Smooth muscle cell (in vitro differentiated cells): ENCODE results near the gene TNNI2. TPM values are rescaled to one million over a fixed set of nuclear protein-coding genes. Genes with fewer than 3 reads are reported as not detected.

ENCODE experiments used
- DNase-seq: peaks from one replicate; lab custom pipeline; 2025; ENCODE audit not compliant: unreplicated experiment; lab: John Stamatoyannopoulos, UW
- H2AFZ ChIP-seq: fragments of 200-600 bp; sonication (generic); 2 replicates; pipeline ENCODE4 v1.6.0; 2016; ENCODE audit warnings: antibody characterized with exemption, low read depth, mild to moderate bottlenecking
- H3F3A ChIP-seq: fragments of 200-600 bp; sonication (generic); 2 replicates; pipeline ENCODE4 v1.6.0; 2017; ENCODE audit warnings: antibody characterized with exemption, low read depth
- H3K27ac ChIP-seq: fragments of 200-600 bp; sonication (generic); 2 replicates; pipeline ENCODE4 v1.5.1; 2016; ENCODE audit warnings: low read depth, mild to moderate bottlenecking
- H3K27me3 ChIP-seq: fragments of 200-600 bp; sonication (generic); 2 replicates; pipeline ENCODE4 v1.6.1; 2016; ENCODE audit warnings: low read depth, mild to moderate bottlenecking
- H3K36me3 ChIP-seq: fragments of 200-600 bp; sonication (generic); 2 replicates; pipeline ENCODE4 v1.5.1; 2016; ENCODE audit warnings: low read depth
- H3K4me1 ChIP-seq: fragments of 200-600 bp; sonication (generic); 2 replicates; pipeline ENCODE4 v1.5.1; 2016; ENCODE audit warnings: low read depth
- H3K4me2 ChIP-seq: fragments of 200-600 bp; sonication (generic); 2 replicates; pipeline ENCODE4 v1.6.0; 2016; ENCODE audit warnings: mild to moderate bottlenecking
- H3K4me3 ChIP-seq: fragments of 200-600 bp; sonication (generic); 2 replicates; pipeline ENCODE4 v1.5.1; 2016; ENCODE audit warnings: mild to moderate bottlenecking
- H3K79me2 ChIP-seq: fragments of 200-600 bp; sonication (generic); 2 replicates; pipeline ENCODE4 v1.6.0; 2016; ENCODE audit warnings: low read depth, mild to moderate bottlenecking
- H3K9ac ChIP-seq: fragments of 200-600 bp; sonication (generic); 2 replicates; pipeline ENCODE4 v1.6.0; 2016; ENCODE audit warnings: low read depth
- H3K9me3 ChIP-seq: fragments of 200-600 bp; sonication (generic); replicated peaks from 2 replicates; pipeline ENCODE4 v1.5.1; 2016; ENCODE audit warnings: low read depth
- H4K20me1 ChIP-seq: fragments of 200-600 bp; sonication (generic); 2 replicates; pipeline ENCODE4 v1.6.0; 2016; ENCODE audit warnings: low read depth
- CTCF ChIP-seq: fragments of 200-600 bp; sonication (generic); IDR thresholded peaks from 2 replicates; pipeline ENCODE4 v1.5.1; 2017; ENCODE audit warnings: borderline replicate concordance, mild to moderate bottlenecking, antibody characterized with exemption; ENCODE audit not compliant: insufficient read depth, poor library complexity, severe bottlenecking
- WGBS: methylation state at CpG from one replicate; pipeline ENCODE4 v1.1.7; 2016; ENCODE audit warnings: low lambda C conversion rate; 5-methylcytosine and 5-hydroxymethylcytosine counted together
- polyA plus RNA-seq: library from polyadenylated mRNA; unstranded; fragments of >200 nt; fragmentation: Nextera tagmentation; extraction: Ambion mirVana; gene quantifications from 2 replicates; pipeline ENCODE4 v1.2.1, GENCODE V29; 2016
- total RNA-seq: library from RNA; depleted of rRNA; stranded (reverse); fragments of >200 nt; gene quantifications from 2 replicates; pipeline ENCODE4 v1.2.3, GENCODE V29; 2014

TNNI2 gene
- total and polyA plus RNA-seq, 2 experiments from 2014 or later, result 0.94 to 1.2 TPM

- Histone ChIP-seq H3K36me3 (no peaks in the 10 kb centered on the region), H3K4me1 (peaks cover 6% of the 10 kb centered on the region), H3K4me3 (no peak overlapping the region), H3K9me3 (no peaks in the 10 kb centered on the region), H3F3A (no peaks in the 10 kb centered on the region), H3K27ac (peak overlapping the region; percentile 36), H3K79me2 (no peaks in the 10 kb centered on the region), H3K4me2 (no peak overlapping the region), H3K9ac (no peak overlapping the region), H3K27me3 (no peaks in the 10 kb centered on the region), H4K20me1 (no peaks in the 10 kb centered on the region), H2AFZ (no peak overlapping the region)
- DNase-seq, result no peak
- WGBS, result 65% methylated on average over 17 of the region's 30 CpGs
- TF ChIP-seq CTCF, result no peak
Observed at GRCh38 chr11:1878137-1879031, 39.6 kb downstream of the TNNI2 start.

GRCh38 chr11:1879342-1879940 is 40.7 kb downstream of the TNNI2 start:
- 90% methylated on average over 13 of the region's 13 CpGs for WGBS
- Histone ChIP-seq H3K4me3 (no peak overlapping the region), H3K27ac (peak overlapping the region; percentile 89), H3K79me2 (no peaks in the 10 kb centered on the region), H4K20me1 (no peaks in the 10 kb centered on the region), H3K9ac (no peak overlapping the region), H3K27me3 (no peaks in the 10 kb centered on the region), H3K4me2 (no peak overlapping the region), H3K36me3 (no peaks in the 10 kb centered on the region), H3K9me3 (no peaks in the 10 kb centered on the region), H3K4me1 (peaks cover 6% of the 10 kb centered on the region), H3F3A (no peaks in the 10 kb centered on the region), H2AFZ (no peak overlapping the region)
- no peak for DNase-seq
- TF ChIP-seq CTCF, result no peak

- Histone ChIP-seq H3K4me2 (no peak overlapping the region), H3K9me3 (no peaks in the 10 kb centered on the region), H3K4me1 (peaks cover 6% of the 10 kb centered on the region), H3K4me3 (no peak overlapping the region), H2AFZ (peak overlapping the region; percentile 72), H3K27ac (peak overlapping the region; percentile 89), H3K27me3 (no peaks in the 10 kb centered on the region), H3K36me3 (no peaks in the 10 kb centered on the region), H3F3A (no peaks in the 10 kb centered on the region), H3K79me2 (no peaks in the 10 kb centered on the region), H4K20me1 (no peaks in the 10 kb centered on the region), H3K9ac (peak overlapping the region; percentile 78)
- DNase-seq, result no peak
- no peak for TF ChIP-seq CTCF
- 87% methylated on average over 29 of the region's 32 CpGs for WGBS
Observed at GRCh38 chr11:1879941-1880720, 41.4 kb downstream of the TNNI2 start.
